Measurements from ENCODE around the gene MYH11.

DNA sequence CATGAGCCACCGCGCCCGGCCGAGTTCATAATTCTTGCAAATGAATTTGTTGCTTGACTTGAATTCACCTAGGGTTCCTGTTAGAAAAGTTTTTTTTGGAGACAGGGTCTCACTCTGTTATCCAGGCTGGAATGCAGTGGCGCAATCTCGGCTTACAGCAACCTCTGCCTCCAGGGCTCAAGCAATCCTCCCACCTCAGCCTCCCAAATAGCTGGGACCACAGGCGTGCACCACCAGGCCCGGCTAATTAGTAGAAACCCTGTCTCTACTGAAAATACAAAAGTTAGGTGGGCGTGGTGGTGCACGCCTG lies 99.8 kb downstream of the MYH11 start:
- TF ChIP-seq, protein P1, sequence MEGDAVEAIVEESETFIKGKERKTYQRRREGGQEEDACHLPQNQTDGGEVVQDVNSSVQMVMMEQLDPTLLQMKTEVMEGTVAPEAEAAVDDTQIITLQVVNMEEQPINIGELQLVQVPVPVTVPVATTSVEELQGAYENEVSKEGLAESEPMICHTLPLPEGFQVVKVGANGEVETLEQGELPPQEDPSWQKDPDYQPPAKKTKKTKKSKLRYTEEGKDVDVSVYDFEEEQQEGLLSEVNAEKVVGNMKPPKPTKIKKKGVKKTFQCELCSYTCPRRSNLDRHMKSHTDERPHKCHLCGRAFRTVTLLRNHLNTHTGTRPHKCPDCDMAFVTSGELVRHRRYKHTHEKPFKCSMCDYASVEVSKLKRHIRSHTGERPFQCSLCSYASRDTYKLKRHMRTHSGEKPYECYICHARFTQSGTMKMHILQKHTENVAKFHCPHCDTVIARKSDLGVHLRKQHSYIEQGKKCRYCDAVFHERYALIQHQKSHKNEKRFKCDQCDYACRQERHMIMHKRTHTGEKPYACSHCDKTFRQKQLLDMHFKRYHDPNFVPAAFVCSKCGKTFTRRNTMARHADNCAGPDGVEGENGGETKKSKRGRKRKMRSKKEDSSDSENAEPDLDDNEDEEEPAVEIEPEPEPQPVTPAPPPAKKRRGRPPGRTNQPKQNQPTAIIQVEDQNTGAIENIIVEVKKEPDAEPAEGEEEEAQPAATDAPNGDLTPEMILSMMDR (IDR thresholded peaks at IDR 0.05) = no peak
- TF ChIP-seq POLR2A (IDR thresholded peaks at IDR 0.05) = no peak

Data from lower leg skin (tissue), 3 donors.